Hepatocyte (in vitro differentiated cells): Measurements from ENCODE around the gene COBL. TPM values are rescaled to one million over a fixed set of nuclear protein-coding genes. Genes with fewer than 3 reads are reported as not detected.

Source experiments
- DNase-seq: peaks from one replicate; pipeline ENCODE4 v3.0.0-alpha.2; 2016; ENCODE audit warnings: low spot score
- H2AFZ ChIP-seq: fragments of 200-600 bp; sonication (generic); 2 replicates; pipeline ENCODE4 v1.6.0; 2016; ENCODE audit warnings: antibody characterized with exemption, mild to moderate bottlenecking
- H3K27ac ChIP-seq: fragments of 200-600 bp; sonication (generic); 2 replicates; pipeline ENCODE4 v1.5.1; 2016; ENCODE audit warnings: mild to moderate bottlenecking
- H3K27me3 ChIP-seq: fragments of 200-600 bp; sonication (generic); 2 replicates; pipeline ENCODE4 v1.6.1; 2016
- H3K36me3 ChIP-seq: fragments of 200-600 bp; sonication (generic); replicated peaks from 2 replicates; pipeline ENCODE4 v1.5.1; 2016; ENCODE audit warnings: low read depth; ENCODE audit not compliant: insufficient read depth
- H3K4me1 ChIP-seq: fragments of 200-600 bp; sonication (generic); 2 replicates; pipeline ENCODE4 v1.5.1; 2016; ENCODE audit warnings: mild to moderate bottlenecking, moderate library complexity; ENCODE audit not compliant: insufficient read depth
- H3K4me2 ChIP-seq: fragments of 200-600 bp; sonication (generic); 2 replicates; pipeline ENCODE4 v1.6.0; 2016
- H3K4me3 ChIP-seq: fragments of 200-600 bp; sonication (generic); 2 replicates; pipeline ENCODE4 v1.5.1; 2016; ENCODE audit warnings: mild to moderate bottlenecking
- H3K79me2 ChIP-seq: fragments of 200-600 bp; sonication (generic); 2 replicates; pipeline ENCODE4 v1.6.0; 2017; ENCODE audit warnings: mild to moderate bottlenecking
- H3K9me2 ChIP-seq: fragments of 200-600 bp; sonication (generic); replicated peaks from 2 replicates; pipeline ENCODE4 v1.6.0; 2017; ENCODE audit warnings: mild to moderate bottlenecking; ENCODE audit not compliant: insufficient read depth
- H3K9me3 ChIP-seq: fragments of 200-600 bp; sonication (generic); 2 replicates; pipeline ENCODE4 v1.5.1; 2016; ENCODE audit warnings: low read depth, mild to moderate bottlenecking
- H4K20me1 ChIP-seq: fragments of 200-600 bp; sonication (generic); 2 replicates; pipeline ENCODE4 v1.6.0; 2016; ENCODE audit warnings: mild to moderate bottlenecking; ENCODE audit not compliant: insufficient read depth, poor library complexity, severe bottlenecking
- EZH2 ChIP-seq: fragments of 200-600 bp; sonication (generic); IDR thresholded peaks from 2 replicates; pipeline ENCODE4 v1.6.1; 2016; ENCODE audit warnings: antibody characterized with exemption, mild to moderate bottlenecking, borderline replicate concordance
- EZH2phosphoT487 ChIP-seq: fragments of 200-600 bp; sonication (generic); IDR thresholded peaks from one replicate; pipeline ENCODE4 v1.6.1; 2018; ENCODE audit warnings: antibody characterized with exemption, mild to moderate bottlenecking, low read depth, moderate library complexity; ENCODE audit not compliant: unreplicated experiment, severe bottlenecking
- WGBS: methylation state at CpG from one replicate; pipeline ENCODE4 v1.1.6; 2016; ENCODE audit warnings: low lambda C conversion rate; ENCODE audit errors: missing lambda C conversion rate; 5-methylcytosine and 5-hydroxymethylcytosine counted together
- polyA plus RNA-seq: library from polyadenylated mRNA; unstranded; fragments of >200 nt; fragmentation: Nextera tagmentation; extraction: Ambion mirVana; gene quantifications from 2 replicates; pipeline ENCODE4 v1.2.1, GENCODE V29; 2016
- total RNA-seq: library from RNA; depleted of rRNA; stranded (reverse); fragments of >200 nt; gene quantifications from 2 replicates; pipeline ENCODE4 v1.2.3, GENCODE V29; 2014
- TF ChIP-seq, protein P1 (sequence below): fragments of 200-600 bp; sonication (generic); IDR thresholded peaks from 2 replicates; pipeline ENCODE4 v1.5.1; 2016; ENCODE audit warnings: antibody characterized with exemption, mild to moderate bottlenecking; ENCODE audit not compliant: poor library complexity

Gene COBL
- total and polyA plus RNA-seq, 2 experiments from 2014 or later = 7.8 to 20.5 TPM

DNA sequence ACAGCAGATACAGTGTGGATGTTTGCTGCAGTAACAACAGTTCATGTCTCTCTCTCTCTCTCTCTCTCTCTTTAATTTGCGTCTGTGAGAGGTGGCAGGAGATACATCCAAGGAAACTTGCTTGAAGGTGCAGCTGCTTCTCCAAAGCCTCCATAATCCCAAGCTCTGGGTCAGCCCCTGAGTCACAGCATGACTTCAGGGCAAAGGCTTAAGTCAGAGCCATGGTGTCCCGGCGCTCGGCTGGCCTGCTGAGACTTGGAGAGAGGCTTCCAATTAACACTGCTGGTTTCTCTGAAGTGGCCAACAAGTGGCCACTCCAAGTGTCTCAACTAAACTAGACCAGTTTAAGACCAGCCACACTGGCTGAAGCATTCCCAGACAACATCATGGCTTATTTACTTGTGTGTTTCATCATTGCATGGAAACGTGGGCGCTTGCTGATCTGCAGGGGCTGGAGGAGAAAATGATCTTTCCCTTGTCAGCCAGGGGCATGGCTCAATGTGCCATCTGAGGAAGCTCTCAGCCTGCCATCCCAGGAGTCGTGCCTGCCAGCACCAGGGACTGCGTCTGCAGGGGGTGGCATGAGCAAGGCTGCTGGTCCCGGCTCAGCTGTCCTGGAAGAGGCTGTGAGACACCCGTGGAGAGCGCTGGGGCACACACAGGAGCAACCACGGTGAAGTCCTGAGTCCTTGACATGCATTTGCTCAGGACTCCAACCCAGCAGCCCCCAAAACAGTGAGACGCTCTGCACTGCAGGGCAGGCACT, 254.2 kb downstream of the COBL start:
- Histone ChIP-seq H3K9me2 (no peaks in the 10 kb centered on the region), H3K4me2 (no peak overlapping the region), H3K27me3 (no peaks in the 10 kb centered on the region), H3K36me3 (no peaks in the 10 kb centered on the region), H3K4me1 (no peaks in the 10 kb centered on the region), H4K20me1 (no peaks in the 10 kb centered on the region), H3K9me3 (no peaks in the 10 kb centered on the region), H2AFZ (no peak overlapping the region), H3K4me3 (no peak overlapping the region), H3K79me2 (no peaks in the 10 kb centered on the region), H3K27ac (no peak overlapping the region)
- WGBS = 86% methylated on average over 13 of the region's 13 CpGs
- no peak for DNase-seq
- TF ChIP-seq EZH2 = no peak
- TF ChIP-seq, protein P1, sequence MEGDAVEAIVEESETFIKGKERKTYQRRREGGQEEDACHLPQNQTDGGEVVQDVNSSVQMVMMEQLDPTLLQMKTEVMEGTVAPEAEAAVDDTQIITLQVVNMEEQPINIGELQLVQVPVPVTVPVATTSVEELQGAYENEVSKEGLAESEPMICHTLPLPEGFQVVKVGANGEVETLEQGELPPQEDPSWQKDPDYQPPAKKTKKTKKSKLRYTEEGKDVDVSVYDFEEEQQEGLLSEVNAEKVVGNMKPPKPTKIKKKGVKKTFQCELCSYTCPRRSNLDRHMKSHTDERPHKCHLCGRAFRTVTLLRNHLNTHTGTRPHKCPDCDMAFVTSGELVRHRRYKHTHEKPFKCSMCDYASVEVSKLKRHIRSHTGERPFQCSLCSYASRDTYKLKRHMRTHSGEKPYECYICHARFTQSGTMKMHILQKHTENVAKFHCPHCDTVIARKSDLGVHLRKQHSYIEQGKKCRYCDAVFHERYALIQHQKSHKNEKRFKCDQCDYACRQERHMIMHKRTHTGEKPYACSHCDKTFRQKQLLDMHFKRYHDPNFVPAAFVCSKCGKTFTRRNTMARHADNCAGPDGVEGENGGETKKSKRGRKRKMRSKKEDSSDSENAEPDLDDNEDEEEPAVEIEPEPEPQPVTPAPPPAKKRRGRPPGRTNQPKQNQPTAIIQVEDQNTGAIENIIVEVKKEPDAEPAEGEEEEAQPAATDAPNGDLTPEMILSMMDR = no peak
- TF ChIP-seq EZH2phosphoT487 = no peak

GRCh38 chr7:51060536-51060935, 256.1 kb downstream of the COBL start:
- Histone ChIP-seq H3K9me3 (no peaks in the 10 kb centered on the region), H3K27me3 (no peaks in the 10 kb centered on the region), H3K36me3 (no peaks in the 10 kb centered on the region), H3K27ac (no peak overlapping the region), H4K20me1 (no peaks in the 10 kb centered on the region), H3K79me2 (no peaks in the 10 kb centered on the region), H3K4me3 (no peak overlapping the region), H3K9me2 (no peaks in the 10 kb centered on the region), H2AFZ (no peak overlapping the region), H3K4me2 (no peak overlapping the region), H3K4me1 (no peaks in the 10 kb centered on the region)
- 80% methylated on average over 5 of the region's 5 CpGs for WGBS
- DNase-seq = no peak
- no peak for TF ChIP-seq EZH2
- TF ChIP-seq, protein P1 = no peak
- TF ChIP-seq EZH2phosphoT487 = no peak

- 63% methylated on average over 8 of the region's 9 CpGs for WGBS
- H3K27ac ChIP-seq = no peak overlapping the region
- no peaks in the 10 kb centered on the region for H3K9me3 ChIP-seq
These were observed 257.0 kb downstream of the COBL start for GRCh38 chr7:51059504-51060142.

More at GRCh38 chr7:51059504-51060142, 257.0 kb downstream of the COBL start:
- Histone ChIP-seq H3K4me3 (no peak overlapping the region), H3K9me2 (no peaks in the 10 kb centered on the region), H2AFZ (no peak overlapping the region), H3K4me1 (no peaks in the 10 kb centered on the region), H3K4me2 (no peak overlapping the region), H3K27me3 (no peaks in the 10 kb centered on the region), H4K20me1 (no peaks in the 10 kb centered on the region), H3K36me3 (no peaks in the 10 kb centered on the region), H3K79me2 (no peaks in the 10 kb centered on the region)
- TF ChIP-seq, protein P1 = no peak
- no peak for TF ChIP-seq EZH2
- no peak for TF ChIP-seq EZH2phosphoT487
- no peak for DNase-seq
